Cardiac muscle cell (in vitro differentiated cells and primary cell): ENCODE data around the gene MACROD2. TPM values are rescaled to one million over a fixed set of nuclear protein-coding genes. Genes with fewer than 3 reads are reported as not detected.

Experiments
- DNase-seq, 2 donors: peaks; one replicate each; pipeline versions ENCODE4 v3.0.0 to v3.0.0-alpha.2; 2010 to 2017; ENCODE audit warnings: low read depth in 1 of 2, low spot score in 1 of 2
- H3K27ac ChIP-seq: fragments of 200-600 bp; sonication (generic); 2 replicates; pipeline ENCODE4 v1.5.1; 2016
- H3K27me3 ChIP-seq: fragments of 200-600 bp; sonication (generic); 2 replicates; pipeline ENCODE4 v1.6.0; 2016; ENCODE audit warnings: control low read depth
- H3K36me3 ChIP-seq: fragments of 200-600 bp; sonication (generic); 2 replicates; pipeline ENCODE4 v1.5.1; 2016; ENCODE audit warnings: control low read depth
- H3K4me1 ChIP-seq: fragments of 200-600 bp; sonication (generic); 2 replicates; pipeline ENCODE4 v1.8.1; 2017; ENCODE audit warnings: low read depth, mild to moderate bottlenecking, mixed run types
- H3K4me3 ChIP-seq: fragments of 200-600 bp; sonication (generic); 2 replicates; pipeline ENCODE4 v1.5.1; 2016; ENCODE audit warnings: mild to moderate bottlenecking
- H3K9me3 ChIP-seq: fragments of 200-600 bp; sonication (generic); 2 replicates; pipeline ENCODE4 v1.5.1; 2017; ENCODE audit warnings: low read depth, mild to moderate bottlenecking, control low read depth
- polyA plus RNA-seq: library from polyadenylated mRNA; unstranded; fragments of >200 nt; fragmentation: Nextera tagmentation; extraction: Ambion mirVana; gene quantifications from 2 replicates; pipeline ENCODE4 v1.2.1, GENCODE V29; 2016
- total RNA-seq: library from RNA; depleted of rRNA; stranded (reverse); fragments of >200 nt; gene quantifications from 2 replicates; pipeline ENCODE4 v1.2.3, GENCODE V29; 2016
- TF ChIP-seq, protein P1 (sequence below): IDR thresholded peaks from 2 replicates; pipeline ENCODE4 v1.5.1; 2012; ENCODE audit warnings: low read depth, mild to moderate bottlenecking, low read length

MACROD2 gene
- total and polyA plus RNA-seq, 2 experiments from 2014 or later: 9.3 to 14.4 TPM

DNA sequence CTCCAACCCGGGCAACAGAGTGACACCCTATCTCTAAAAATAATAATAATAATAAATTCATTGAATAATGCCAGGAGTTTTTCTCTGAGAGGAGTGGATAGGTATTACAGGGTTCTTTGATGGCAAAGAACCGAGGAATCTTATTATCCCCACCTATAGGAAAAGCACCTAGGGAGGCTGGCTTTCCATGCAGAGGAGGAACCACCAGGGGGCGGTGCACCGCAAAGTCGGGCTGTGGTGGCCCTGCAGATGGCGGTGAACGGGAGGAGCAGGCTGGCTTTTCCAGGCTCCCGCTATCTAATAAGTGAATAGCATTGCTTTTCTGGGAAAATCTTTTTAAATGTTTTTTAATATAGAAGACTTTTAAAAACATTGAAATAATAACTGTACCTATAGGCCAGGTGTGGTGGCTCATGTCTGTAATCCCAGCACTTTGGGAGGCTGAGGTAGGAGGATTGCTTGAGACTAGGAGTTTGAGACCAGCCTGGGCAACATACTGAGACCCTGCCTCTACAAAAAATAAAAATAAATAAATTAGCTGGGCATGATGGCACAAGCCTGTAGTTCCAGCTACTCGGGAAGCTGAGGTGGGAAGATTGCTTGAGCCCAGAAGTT is 1713.8 kb downstream of the MACROD2 start:
- H3K36me3 ChIP-seq: no peaks in the 10 kb centered on the region
- no peaks in the 10 kb centered on the region for H3K27me3 ChIP-seq
- H3K9me3 ChIP-seq: no peaks in the 10 kb centered on the region
- H3K27ac ChIP-seq: no peak overlapping the region
- TF ChIP-seq, protein P1, sequence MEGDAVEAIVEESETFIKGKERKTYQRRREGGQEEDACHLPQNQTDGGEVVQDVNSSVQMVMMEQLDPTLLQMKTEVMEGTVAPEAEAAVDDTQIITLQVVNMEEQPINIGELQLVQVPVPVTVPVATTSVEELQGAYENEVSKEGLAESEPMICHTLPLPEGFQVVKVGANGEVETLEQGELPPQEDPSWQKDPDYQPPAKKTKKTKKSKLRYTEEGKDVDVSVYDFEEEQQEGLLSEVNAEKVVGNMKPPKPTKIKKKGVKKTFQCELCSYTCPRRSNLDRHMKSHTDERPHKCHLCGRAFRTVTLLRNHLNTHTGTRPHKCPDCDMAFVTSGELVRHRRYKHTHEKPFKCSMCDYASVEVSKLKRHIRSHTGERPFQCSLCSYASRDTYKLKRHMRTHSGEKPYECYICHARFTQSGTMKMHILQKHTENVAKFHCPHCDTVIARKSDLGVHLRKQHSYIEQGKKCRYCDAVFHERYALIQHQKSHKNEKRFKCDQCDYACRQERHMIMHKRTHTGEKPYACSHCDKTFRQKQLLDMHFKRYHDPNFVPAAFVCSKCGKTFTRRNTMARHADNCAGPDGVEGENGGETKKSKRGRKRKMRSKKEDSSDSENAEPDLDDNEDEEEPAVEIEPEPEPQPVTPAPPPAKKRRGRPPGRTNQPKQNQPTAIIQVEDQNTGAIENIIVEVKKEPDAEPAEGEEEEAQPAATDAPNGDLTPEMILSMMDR: peak; percentile 49
- no peaks in the 10 kb centered on the region for H3K4me1 ChIP-seq
- H3K4me3 ChIP-seq: no peak overlapping the region
- peak; percentile 32 to 47 for DNase-seq

DNA sequence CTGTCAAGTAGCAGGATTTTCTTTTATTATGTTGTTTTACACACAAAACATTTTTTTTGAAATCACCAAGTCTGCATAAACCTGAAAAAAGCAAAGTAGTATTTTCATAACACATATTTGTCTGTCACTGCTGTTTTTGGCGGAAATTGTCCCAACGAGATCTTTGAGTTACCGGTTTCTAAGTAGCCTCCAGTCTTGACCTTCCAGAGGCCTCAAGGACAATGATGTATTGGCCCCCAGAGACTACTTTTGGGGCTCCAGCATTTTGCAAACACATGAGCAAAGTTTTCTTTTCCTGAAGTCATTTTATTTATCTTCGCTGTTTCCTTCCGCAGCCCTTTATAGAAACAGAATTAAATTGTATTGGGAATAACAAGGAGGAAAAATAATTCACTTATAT is 1715.3 kb downstream of the MACROD2 start:
- Histone ChIP-seq H3K9me3 (no peaks in the 10 kb centered on the region), H3K4me3 (no peak overlapping the region), H3K27me3 (no peaks in the 10 kb centered on the region), H3K36me3 (no peaks in the 10 kb centered on the region), H3K27ac (no peak overlapping the region), H3K4me1 (no peaks in the 10 kb centered on the region)
- TF ChIP-seq, protein P1: no peak
- DNase-seq: no peak

DNA sequence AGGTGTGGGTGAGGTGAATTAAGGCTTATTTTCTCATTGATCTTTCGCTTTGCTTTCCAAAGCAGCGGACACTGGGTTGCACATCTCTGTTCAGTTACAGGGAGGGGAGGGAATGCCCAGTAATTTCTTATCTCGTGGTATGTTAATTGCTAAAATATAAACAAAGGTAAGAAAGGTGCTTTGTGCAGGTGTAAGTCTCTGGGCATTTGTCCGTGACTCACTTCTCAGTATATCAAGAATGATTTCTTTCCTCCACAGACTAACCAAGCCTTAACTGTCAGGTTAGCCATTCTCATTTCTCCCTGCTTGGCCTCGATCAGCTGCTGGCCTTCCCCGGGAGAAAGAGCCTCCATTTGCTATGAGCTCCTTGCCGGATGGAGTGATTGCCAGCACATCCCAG is 1715.9 kb downstream of the MACROD2 start:
- Histone ChIP-seq H3K9me3 (no peaks in the 10 kb centered on the region), H3K4me3 (no peak overlapping the region), H3K27ac (no peak overlapping the region), H3K27me3 (no peaks in the 10 kb centered on the region), H3K4me1 (no peaks in the 10 kb centered on the region), H3K36me3 (no peaks in the 10 kb centered on the region)
- DNase-seq: no peak
- TF ChIP-seq, protein P1: no peak

DNA sequence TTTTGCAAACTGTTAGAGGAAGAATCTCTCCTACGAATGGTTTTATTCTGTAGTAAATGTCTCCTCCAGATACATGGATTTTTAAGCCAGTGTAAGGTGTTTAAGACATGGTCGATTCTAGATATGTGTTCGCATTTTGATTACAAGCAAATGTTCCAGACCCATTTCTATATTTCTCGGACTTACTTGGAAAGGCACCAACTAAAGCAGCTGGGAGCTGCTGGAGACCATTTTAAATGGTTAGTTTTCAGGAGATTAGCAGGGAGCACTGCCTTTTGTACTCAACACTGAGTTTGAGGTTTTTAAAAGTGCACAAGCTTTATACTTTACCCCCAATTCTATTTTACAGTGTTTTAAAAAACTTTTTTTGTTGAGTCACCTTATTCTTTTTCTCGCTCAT is 1720.9 kb downstream of the MACROD2 start:
- H3K4me1 ChIP-seq: no peaks in the 10 kb centered on the region
- H3K27me3 ChIP-seq: no peaks in the 10 kb centered on the region
- H3K9me3 ChIP-seq: no peaks in the 10 kb centered on the region
- no peak overlapping the region for H3K4me3 ChIP-seq
- TF ChIP-seq, protein P1: no peak
- no peak overlapping the region for H3K27ac ChIP-seq
- DNase-seq: no peak
- no peaks in the 10 kb centered on the region for H3K36me3 ChIP-seq

DNA sequence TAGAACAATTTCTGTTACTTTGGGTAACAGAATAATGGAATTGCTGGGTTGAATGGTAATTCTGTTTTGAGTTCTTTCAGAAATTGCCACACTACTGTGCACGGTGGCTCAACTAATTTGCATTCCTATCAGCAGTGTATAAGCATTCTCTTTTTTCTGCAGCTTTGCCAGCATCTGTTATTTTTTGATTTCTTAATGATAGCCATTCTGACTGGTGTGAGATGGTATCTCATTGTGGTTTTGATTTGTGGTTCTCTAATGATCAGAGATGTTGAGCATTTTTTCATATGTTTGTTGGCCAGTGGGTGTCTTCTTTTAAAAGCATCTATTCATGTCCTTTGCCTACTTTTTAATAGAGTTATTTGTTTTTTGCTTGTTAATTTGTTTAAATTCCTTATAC is 1731.1 kb downstream of the MACROD2 start:
- H3K9me3 ChIP-seq: no peaks in the 10 kb centered on the region
- TF ChIP-seq, protein P1: no peak
- H3K4me1 ChIP-seq: no peaks in the 10 kb centered on the region
- DNase-seq: no peak
- no peaks in the 10 kb centered on the region for H3K27me3 ChIP-seq
- H3K36me3 ChIP-seq: no peaks in the 10 kb centered on the region
- no peak overlapping the region for H3K4me3 ChIP-seq
- H3K27ac ChIP-seq: no peak overlapping the region
